ENCODE measurements around the gene PPP1R3F.

DNA sequence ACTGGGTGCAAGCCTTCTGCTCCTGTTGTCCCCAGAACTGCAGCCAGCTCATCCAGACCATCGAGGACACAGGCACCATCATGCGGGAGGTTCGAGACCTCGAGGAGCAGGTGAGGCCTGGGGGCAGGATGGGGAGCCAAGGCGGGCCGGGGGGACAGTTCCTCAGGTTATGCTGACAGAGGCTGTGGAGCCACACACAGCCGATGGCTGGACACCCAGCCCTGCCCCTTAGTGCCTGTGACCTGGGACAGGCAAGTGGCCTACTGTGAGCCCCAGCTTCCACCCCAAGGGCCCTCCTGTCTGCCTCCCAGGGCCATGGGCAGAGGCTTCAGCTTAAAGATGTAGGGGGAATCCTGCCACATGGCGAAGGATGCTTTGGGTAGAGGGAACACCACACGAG, 20.0 kb upstream of the PPP1R3F start:
- TF ChIP-seq, protein P1, sequence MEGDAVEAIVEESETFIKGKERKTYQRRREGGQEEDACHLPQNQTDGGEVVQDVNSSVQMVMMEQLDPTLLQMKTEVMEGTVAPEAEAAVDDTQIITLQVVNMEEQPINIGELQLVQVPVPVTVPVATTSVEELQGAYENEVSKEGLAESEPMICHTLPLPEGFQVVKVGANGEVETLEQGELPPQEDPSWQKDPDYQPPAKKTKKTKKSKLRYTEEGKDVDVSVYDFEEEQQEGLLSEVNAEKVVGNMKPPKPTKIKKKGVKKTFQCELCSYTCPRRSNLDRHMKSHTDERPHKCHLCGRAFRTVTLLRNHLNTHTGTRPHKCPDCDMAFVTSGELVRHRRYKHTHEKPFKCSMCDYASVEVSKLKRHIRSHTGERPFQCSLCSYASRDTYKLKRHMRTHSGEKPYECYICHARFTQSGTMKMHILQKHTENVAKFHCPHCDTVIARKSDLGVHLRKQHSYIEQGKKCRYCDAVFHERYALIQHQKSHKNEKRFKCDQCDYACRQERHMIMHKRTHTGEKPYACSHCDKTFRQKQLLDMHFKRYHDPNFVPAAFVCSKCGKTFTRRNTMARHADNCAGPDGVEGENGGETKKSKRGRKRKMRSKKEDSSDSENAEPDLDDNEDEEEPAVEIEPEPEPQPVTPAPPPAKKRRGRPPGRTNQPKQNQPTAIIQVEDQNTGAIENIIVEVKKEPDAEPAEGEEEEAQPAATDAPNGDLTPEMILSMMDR (IDR thresholded peaks at IDR 0.05; ENCODE audit: low read depth, low read length) = no peak
- no peak for TF ChIP-seq EZH2phosphoT487 (IDR thresholded peaks at IDR 0.05; ENCODE audit: low read depth)
